ENCODE data around the gene SLC7A9.

Gene SLC7A9

DNA sequence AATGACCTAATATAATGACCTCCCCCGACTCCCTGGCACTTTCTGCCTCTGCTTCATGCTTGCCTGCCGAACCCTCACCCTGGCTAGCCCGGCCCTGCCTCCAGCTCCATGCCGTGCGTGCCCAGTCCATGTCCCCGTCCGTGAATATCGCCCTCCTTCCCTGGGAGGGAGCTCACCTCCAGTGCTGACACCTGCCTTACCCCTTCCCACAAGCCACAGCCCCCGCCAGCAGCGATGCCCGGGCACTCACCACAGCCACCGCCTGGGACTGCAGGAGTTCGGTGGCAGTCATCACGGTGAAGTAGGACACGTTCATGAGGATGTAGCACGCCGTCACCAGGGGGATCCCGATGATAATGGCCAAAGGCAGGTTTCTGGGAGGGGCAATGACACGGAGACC is 10.0 kb downstream of the SLC7A9 start:
- Histone ChIP-seq H3K4me3 (ENCODE audit: low read depth, low read length, poor library complexity, severe bottlenecking) (no peak overlapping the region), H3K27ac (ENCODE audit: low read depth, low read length, poor library complexity, severe bottlenecking) (no peak overlapping the region), H4K20me1 (ENCODE audit: insufficient read depth, low read length) (no peaks in the 10 kb centered on the region), H3K36me3 (ENCODE audit: insufficient read depth, low read length) (no peaks in the 10 kb centered on the region), H3K4me2 (ENCODE audit: low read length) (no peak overlapping the region), H2AFZ (ENCODE audit: low read length) (no peak overlapping the region), H3K27me3 (ENCODE audit: insufficient read depth, low read length) (no peaks in the 10 kb centered on the region), H3F3A (ENCODE audit: insufficient read depth, low read length) (no peaks in the 10 kb centered on the region), H3K4me1 (ENCODE audit: insufficient read depth, low read length, severe bottlenecking) (no peaks in the 10 kb centered on the region), H3K9me2 (ENCODE audit: low read depth, low read length) (no peaks in the 10 kb centered on the region), H3K9me3 (ENCODE audit: low read length) (no peaks in the 10 kb centered on the region), H3K9ac (ENCODE audit: low read length) (no peak overlapping the region), H3K79me2 (ENCODE audit: insufficient read depth, low read length) (no peaks in the 10 kb centered on the region)
- TF ChIP-seq, protein P1, sequence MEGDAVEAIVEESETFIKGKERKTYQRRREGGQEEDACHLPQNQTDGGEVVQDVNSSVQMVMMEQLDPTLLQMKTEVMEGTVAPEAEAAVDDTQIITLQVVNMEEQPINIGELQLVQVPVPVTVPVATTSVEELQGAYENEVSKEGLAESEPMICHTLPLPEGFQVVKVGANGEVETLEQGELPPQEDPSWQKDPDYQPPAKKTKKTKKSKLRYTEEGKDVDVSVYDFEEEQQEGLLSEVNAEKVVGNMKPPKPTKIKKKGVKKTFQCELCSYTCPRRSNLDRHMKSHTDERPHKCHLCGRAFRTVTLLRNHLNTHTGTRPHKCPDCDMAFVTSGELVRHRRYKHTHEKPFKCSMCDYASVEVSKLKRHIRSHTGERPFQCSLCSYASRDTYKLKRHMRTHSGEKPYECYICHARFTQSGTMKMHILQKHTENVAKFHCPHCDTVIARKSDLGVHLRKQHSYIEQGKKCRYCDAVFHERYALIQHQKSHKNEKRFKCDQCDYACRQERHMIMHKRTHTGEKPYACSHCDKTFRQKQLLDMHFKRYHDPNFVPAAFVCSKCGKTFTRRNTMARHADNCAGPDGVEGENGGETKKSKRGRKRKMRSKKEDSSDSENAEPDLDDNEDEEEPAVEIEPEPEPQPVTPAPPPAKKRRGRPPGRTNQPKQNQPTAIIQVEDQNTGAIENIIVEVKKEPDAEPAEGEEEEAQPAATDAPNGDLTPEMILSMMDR (IDR thresholded peaks at IDR 0.05; ENCODE audit: low read length) = no peak
- no peak for TF ChIP-seq EZH2 (IDR thresholded peaks at IDR 0.05; ENCODE audit: borderline replicate concordance, low read length)

DNA sequence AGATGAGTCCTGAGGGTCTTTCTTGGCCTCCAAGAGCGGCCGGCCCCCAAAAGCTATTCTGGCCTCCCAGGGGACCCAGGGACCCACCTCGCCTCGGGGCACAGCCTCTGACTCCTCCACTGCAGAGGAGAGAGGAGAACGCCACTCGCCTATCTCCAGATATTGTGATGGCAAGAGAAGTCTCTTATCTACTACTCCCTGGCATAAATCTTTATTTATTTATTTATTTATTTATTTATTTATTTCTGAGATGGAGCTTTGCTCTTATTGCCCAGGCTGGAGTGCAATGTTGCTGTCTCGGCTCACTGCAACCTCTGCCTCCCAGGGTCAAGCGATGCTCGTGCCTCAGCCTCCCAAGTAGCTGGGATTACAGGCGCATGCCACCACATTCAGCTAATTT is 11.0 kb downstream of the SLC7A9 start:
- Histone ChIP-seq H3K9me2 (ENCODE audit: low read depth, low read length) (no peaks in the 10 kb centered on the region), H3F3A (ENCODE audit: insufficient read depth, low read length) (no peaks in the 10 kb centered on the region), H3K27me3 (ENCODE audit: insufficient read depth, low read length) (no peaks in the 10 kb centered on the region), H2AFZ (ENCODE audit: low read length) (no peak overlapping the region), H3K9ac (ENCODE audit: low read length) (no peak overlapping the region), H3K36me3 (ENCODE audit: insufficient read depth, low read length) (no peaks in the 10 kb centered on the region), H3K27ac (ENCODE audit: low read depth, low read length, poor library complexity, severe bottlenecking) (no peak overlapping the region), H3K79me2 (ENCODE audit: insufficient read depth, low read length) (no peaks in the 10 kb centered on the region), H3K4me3 (ENCODE audit: low read depth, low read length, poor library complexity, severe bottlenecking) (no peak overlapping the region), H3K9me3 (ENCODE audit: low read length) (no peaks in the 10 kb centered on the region), H4K20me1 (ENCODE audit: insufficient read depth, low read length) (no peaks in the 10 kb centered on the region), H3K4me1 (ENCODE audit: insufficient read depth, low read length, severe bottlenecking) (no peaks in the 10 kb centered on the region), H3K4me2 (ENCODE audit: low read length) (no peak overlapping the region)
- no peak for TF ChIP-seq EZH2 (IDR thresholded peaks at IDR 0.05; ENCODE audit: borderline replicate concordance, low read length)
- TF ChIP-seq, protein P1 (IDR thresholded peaks at IDR 0.05; ENCODE audit: low read length) = no peak

DNA sequence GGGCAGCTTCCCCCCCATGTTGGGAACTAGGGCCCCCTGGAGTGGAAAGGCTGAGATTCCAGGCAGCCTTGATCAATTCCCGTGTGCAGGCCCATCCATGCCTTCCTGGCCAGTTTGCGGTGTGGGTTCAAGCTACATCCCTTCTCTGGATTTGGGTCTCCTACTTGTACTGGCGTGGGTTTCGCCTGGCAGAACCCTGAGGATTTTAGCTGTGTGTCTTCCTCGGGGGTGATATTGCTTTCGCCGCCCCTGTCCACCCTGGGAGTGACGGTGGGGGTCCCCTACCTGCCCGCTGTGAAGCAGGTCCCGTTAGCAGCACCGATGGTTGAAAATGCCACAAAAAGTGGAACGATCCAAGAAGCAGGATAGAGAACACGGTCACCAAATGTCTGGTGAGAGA is 11.4 kb downstream of the SLC7A9 start:
- Histone ChIP-seq H3K36me3 (ENCODE audit: insufficient read depth, low read length) (no peaks in the 10 kb centered on the region), H3K4me2 (ENCODE audit: low read length) (no peak overlapping the region), H3K4me1 (ENCODE audit: insufficient read depth, low read length, severe bottlenecking) (no peaks in the 10 kb centered on the region), H3K9me3 (ENCODE audit: low read length) (no peaks in the 10 kb centered on the region), H3K9ac (ENCODE audit: low read length) (no peak overlapping the region), H3K9me2 (ENCODE audit: low read depth, low read length) (no peaks in the 10 kb centered on the region), H3F3A (ENCODE audit: insufficient read depth, low read length) (no peaks in the 10 kb centered on the region), H3K27me3 (ENCODE audit: insufficient read depth, low read length) (no peaks in the 10 kb centered on the region), H3K79me2 (ENCODE audit: insufficient read depth, low read length) (no peaks in the 10 kb centered on the region), H3K27ac (ENCODE audit: low read depth, low read length, poor library complexity, severe bottlenecking) (no peak overlapping the region), H4K20me1 (ENCODE audit: insufficient read depth, low read length) (no peaks in the 10 kb centered on the region), H2AFZ (ENCODE audit: low read length) (no peak overlapping the region), H3K4me3 (ENCODE audit: low read depth, low read length, poor library complexity, severe bottlenecking) (no peak overlapping the region)
- no peak for TF ChIP-seq EZH2 (IDR thresholded peaks at IDR 0.05; ENCODE audit: borderline replicate concordance, low read length)
- TF ChIP-seq, protein P1 (IDR thresholded peaks at IDR 0.05; ENCODE audit: low read length) = no peak

Measured in OCI-LY1 (cell line).